NCI-H460 (cell line): ENCODE results near the gene OGG1. TPM values are rescaled to one million over a fixed set of nuclear protein-coding genes. Genes with fewer than 3 reads are reported as not detected.

ENCODE experiments used
- DNase-seq: peaks from one replicate; pipeline ENCODE4 v3.0.0-alpha.2; 2016; ENCODE audit warnings: low read depth; ENCODE audit errors: extremely low read depth
- polyA plus RNA-seq: library from polyadenylated mRNA; depleted of rRNA; stranded (reverse); fragments of >200 nt; gene quantifications from 2 replicates; pipeline ENCODE4 v1.2.3, GENCODE V29; 2014; cell fraction: nucleus; rRNA removed
- total RNA-seq: library from RNA; depleted of rRNA; stranded (reverse); fragments of >200 nt; shearing (Covaris generic); gene quantifications from 2 replicates; pipeline ENCODE4 v1.2.3, GENCODE V29; 2014; rRNA removed

The OGG1 gene
- total RNA-seq = 10.1 and 13.9 TPM in 2 replicates
- 13.2 and 23.5 TPM in 2 replicates for polyA plus RNA-seq

DNA sequence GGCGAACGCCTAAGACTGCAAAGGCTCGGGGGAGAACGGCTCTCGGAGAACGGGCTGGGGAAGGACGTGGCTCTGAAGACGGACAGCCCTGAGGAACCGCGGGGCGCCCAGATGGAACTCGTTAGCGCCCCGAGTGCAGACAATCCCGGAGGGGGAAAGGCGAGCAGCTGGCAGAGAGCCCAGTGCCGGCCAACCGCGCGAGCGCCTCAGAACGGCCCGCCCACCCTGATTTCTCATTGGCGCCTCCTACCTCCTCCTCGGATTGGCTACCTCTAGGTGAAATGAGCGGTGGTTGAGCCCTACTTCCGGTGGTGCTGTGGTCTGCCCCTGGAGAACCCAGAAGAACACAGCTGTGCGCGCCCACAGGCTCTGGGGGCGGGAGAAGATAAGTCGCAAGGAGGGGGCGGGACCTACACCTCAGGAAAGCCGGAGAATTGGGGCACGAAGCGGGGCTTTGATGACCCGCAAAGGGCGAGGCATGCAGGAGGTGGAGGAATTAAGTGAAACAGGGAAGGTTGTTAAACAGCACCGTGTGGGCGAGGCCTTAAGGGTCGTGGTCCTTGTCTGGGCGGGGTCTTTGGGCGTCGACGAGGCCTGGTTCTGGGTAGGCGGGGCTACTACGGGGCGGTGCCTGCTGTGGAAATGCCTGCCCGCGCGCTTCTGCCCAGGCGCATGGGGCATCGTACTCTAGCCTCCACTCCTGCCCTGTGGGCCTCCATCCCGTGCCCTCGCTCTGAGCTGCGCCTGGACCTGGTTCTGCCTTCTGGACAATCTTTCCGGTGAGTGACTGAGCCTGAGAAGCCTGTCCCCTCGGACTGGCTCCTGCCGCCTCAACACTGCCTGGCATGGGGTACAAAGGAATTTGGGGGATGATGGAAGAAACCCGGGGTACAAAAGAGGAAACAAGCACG, at the start of gene OGG1:
Gene OGG1, plus strand, starts transcription at position 308 of the 911 bp plus-strand sequence. Its CDS starts 335 bp downstream, at position 643.
- DNase-seq = peak; percentile 92

DNA sequence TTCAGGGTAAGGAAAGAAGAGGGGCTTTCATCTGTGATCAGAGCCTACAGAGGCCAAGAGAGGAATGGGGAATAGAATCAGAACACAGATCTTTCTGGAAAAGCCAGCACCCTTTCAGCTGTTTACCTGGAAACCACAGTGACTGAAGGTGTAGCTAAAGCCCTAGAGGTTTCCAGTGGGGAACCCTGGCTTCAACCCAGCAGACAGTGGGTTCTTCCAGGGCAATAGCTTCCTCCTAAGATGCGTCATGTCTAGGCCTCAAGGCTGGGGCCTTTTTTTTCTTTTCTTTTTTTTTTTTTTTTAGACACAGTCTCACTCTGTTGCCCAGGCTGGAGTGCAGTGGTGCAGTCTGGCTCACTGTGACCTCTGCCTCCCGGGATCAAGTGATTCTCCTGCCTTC, 49.2 kb upstream of the OGG1 start:
- no peak for DNase-seq

DNA sequence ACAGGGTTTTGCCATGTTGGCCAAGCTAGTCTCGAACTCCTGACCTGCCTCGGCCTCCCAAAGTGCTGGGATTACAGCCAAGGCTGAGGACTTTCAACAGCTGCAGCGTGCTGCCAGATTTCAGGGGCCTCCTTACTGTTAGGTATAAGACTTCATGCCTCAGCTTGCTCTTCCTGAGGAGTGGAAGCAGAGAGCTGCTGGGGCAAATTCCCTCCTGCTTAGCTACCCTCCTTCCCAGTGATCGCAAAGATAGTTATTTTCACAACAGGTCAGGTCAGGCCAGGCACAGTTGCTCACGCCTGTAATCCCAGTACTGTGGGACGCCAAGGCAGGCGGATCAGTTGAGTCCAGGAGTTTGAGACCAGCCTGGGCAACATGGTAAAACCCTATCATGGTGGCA, 48.7 kb upstream of the OGG1 start:
- no peak for DNase-seq

DNA sequence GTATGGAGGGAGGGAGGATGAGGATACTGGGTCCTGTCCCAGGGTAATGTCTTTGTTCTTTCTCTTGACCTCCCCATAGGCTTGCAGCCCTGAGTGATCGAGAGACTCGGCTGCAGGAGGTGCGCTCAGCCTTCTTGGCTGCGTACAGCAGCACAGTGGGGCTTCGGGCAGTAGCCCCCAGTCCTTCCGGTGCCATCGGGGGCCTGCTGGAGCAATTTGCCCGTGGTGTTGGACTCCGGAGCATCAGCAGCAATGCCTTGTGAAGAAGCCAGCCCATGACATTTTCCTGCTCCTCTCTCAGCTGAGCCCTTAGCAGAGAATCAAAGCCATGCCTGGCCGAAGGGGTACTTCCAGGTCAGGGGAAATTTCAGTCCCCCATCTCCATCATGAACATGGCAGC, 48.0 kb upstream of the OGG1 start:
- DNase-seq = no peak

DNA sequence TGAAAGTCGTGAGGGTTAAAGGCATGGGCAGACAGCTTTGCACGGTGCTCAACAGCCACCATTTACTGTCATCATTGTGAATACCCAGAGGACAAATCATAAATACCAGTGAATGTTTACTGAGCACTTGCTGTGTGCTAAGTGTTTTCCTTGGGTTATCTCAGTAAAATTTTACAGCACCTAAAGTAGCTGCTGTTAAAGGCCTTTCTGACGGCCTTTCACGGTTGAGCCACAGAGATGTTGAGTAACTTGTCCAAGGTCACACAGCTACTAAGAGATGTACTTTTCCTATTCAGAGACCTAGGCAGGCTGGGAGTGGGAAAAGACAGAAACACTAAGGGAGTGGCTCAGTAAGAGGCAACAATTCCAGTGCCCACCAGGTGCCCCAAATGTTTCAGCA, 46.5 kb upstream of the OGG1 start:
- DNase-seq = no peak

DNA sequence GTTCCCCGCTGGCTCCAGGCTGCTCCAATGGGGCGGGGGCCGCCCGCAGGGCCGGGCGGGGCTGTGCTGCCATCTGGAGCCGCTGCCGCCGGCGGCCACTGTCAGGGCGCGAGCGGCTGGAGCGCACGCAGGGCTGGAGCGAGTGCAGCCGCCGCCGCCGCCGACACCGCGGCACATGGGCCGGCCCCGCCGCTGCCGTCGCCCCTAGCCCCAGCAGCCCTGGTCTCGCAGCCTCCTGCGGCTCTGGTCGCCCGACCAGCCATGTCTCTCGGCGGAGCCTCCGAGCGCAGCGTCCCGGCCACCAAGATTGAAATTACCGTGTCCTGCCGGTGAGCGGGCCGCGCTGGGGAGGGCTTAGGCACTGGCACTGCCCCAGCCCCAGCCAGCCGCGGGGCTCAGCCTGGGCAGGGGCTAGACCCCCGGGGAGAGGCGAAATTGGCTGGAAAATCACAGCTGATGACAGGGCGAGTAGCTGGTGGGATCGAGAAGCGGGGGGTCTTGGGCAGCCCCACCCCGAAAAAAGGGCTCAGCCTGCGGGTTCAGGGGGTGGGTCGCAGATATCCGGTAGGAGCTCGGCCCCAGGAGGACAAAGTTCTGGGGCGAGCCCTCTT, 45.9 kb upstream of the OGG1 start, which contains the start of gene CPNE9:
Gene CPNE9, plus strand, starts transcription at position 98 of the 611 bp plus-strand sequence. Its CDS starts 164 bp downstream, at position 262.
- no peak for DNase-seq

DNA sequence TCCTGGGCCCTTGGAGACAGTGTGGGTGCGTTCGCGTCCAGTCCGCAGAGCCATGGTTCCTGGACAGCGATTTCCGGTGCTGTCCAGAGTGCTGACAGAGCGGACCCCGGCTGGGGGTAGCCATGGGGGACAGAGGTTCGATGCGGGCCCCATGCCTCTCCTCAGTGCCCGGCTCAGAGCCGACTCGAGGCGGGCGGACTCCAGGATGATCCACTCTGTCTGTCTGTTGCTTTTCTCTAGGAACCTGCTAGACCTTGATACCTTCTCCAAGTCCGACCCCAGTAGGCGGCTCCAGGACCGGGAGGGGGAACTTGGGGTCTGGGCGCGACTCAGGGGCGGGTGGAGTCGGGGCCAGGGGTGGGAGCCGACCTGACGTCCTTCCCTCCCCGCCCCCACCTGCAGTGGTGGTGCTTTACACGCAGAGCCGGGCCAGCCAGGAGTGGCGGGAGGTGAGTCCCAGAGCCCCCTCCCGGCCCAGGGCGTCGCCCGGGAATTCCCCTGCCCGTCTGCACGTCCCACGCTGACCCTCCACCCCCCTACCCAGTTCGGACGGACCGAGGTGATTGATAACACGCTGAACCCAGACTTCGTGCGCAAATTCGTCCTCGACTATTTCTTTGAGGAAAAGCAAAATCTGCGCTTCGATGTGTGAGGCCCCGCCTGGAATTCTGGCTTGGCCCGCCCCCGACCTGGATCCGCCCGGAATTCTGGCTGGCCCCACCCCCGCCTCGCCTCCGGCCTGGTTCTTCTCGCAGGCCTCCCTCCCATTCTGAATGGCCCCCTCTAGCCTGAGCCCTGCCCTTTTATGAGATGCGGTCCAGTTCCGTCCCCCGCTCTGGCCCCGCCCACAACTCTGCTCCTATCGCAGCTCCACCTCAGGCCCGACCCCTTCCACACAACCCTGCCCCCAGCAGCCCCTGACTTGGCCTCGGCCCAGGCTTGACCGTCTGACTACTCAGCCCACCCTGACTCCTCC, 45.1 kb upstream of the OGG1 start:
- DNase-seq = no peak

DNA sequence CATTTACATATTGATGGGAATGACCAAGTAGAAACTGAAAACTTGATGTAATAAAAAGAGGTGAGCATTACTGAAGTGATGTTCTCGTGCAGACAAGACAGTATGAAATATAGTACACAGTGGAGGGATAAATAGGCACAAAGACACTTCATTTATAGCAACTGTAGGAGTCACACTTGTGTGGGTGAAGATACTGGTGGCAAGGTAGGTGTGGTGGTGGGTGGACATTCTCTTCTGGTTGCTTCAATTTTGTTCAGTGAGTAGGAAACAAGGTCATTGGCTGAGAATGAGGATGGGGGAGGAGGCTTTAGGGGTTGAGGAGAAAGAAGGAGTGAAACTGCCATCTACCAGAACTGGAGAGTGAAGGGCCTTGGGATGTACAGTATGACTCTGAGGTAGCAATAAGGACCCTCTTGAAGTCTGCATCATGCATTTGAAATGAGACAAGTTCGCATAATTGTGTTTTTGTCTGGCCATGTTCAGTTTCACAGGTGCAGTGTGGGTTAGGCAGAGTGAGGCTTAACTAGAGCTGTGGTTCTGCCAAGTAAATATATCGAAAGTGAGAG, 39.5 kb upstream of the OGG1 start:
- DNase-seq = no peak

DNA sequence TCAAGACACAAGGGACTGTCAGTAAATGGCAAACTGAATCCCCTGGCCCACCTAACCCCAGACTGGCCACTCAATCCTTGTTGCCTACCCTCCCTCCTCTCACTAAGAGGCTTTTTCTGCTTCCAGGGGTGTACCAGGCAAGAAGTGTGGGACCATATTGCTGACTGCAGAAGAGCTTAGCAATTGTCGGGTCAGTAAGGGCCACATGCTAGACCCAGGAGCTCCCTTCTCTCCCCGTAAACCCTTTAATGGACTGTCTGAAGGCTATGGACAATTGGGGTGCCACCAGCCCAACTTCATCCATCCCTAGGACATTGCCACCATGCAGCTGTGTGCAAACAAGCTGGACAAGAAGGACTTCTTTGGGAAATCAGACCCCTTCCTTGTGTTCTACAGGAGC, 37.3 kb upstream of the OGG1 start:
- DNase-seq = no peak

DNA sequence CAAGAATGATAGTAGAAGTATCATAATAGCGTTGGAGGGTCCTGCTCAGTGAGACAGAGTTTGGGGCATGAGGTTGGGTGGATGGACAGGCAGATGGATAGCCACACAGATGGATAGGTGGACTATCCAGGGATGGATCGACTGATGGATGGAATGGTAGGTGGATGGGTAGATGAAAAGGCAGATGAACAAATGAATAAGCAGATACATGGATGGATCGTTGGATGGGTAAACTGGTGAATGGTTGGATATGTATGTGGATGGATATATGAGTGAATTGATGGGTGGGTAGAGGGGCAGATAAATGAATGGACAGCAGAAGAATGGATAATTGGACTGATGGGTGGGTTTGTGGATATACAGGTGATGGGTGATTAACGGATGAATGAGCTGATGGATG, 36.6 kb upstream of the OGG1 start:
- DNase-seq = no peak

DNA sequence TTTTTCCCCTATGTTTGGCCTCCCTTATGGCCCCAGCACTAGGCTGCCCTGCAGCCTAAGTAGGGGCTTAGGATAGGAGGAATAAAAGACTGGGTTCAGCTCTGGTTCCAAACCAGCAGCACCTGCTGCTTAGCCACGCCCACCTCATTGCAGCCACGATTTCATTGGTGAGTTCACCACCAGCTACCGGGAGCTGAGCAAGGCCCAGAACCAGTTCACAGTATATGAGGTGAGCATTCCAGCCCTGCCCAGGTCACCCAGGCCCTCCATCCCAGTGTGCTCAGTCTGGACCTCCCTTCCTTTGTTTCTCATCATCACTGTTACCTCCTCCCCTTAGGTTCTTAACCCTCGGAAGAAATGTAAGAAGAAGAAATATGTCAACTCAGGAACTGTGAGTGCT, 34.6 kb upstream of the OGG1 start:
- DNase-seq = no peak

DNA sequence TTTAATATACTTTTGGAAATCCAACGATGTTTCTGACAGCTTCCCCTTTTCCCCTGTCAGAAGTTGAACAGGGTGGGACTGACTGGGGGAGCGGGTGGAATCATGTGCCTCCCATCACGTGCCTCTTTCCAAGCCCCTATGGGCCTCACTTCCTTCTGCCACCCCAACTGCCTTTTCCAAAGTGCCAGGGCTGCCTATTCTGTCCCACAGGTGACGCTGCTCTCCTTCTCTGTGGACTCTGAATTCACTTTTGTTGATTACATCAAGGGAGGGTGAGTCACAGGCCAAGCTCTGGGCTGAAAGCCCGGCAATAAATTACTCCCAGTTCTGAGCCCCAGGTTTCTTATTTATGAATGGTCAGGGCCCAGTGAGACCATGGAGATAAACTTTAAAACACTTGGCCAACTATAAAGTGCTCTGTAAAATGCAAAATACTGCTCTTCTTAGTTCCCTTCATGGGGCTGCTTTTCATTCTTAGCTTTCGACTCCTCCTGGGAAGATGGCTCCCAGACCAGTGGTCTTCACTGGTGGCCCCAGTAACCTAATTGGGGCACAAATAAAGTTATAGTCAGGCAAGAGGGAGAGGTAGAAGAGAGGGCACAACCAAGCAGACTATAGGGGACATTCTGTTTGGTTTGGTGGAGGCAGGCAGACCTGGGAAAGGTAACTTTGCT, 33.9 kb upstream of the OGG1 start:
- peak; percentile 74 for DNase-seq

DNA sequence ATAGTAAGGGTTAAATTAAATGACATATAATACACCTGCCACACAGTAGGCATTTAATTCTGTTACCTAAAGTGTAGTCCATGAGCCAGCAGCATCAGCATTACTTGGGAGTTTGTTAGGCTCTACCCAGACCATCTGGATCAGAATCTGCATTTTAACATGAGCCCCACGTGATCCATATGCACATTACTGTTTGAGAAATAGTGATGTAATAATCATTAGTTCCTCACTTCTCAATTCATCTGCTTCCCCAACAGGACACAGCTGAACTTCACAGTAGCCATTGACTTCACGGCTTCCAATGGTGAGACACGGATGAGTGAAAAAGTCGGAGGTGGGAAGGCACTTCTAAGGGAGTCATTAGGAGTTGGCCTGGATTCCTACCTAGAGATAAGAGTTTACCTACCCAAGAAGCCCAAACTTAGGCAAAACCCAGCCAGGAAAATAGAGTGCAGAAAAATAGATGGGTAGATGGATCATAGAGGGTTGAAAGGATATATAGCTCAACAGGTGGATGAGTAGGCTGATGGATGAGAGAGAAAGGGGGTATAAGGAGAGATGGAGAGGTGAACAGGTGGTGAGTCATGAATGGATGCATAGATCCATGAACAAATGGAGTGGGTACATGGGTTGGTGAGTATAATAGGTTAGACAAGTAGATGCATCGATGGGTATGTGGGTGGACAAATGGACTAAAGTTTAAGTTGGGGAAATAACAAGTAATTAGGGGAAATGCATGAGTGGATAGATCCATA, 32.8 kb upstream of the OGG1 start:
- DNase-seq = no peak

DNA sequence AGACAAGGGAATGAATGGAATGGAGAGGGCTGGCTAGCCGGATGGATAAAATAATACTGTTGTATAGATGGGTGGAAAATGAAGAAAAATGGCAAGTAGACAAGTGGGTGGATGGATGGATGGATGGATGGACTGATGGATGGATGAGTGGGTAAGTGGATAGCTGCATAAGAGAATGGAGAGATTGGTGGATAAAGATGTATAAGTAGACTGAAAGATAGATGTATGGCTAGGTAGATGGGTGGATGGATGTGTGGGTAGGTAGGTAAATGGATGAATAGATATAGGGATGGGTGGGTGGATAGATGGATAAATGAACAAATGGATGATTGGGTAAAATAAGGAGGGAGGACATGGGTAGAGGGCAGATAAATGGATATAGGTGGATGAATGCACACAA, 32.2 kb upstream of the OGG1 start:
- no peak for DNase-seq

DNA sequence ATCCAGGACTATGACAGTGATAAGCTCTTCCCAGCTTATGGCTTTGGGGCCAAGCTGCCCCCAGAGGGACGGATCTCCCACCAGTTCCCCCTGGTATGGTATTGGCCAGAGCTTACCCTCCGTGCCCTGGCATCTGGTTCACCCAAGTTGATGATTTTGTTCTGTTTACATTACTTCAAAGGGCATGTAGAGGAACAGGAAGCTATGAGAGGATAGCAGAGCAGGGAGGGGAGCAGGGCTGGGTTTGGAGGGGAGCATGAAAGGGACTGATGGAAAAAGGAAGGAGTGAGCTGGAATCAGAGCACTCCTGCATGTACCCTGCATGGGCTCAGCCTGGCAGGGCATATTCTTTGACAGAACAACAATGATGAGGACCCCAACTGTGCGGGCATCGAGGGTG, 31.6 kb upstream of the OGG1 start:
- DNase-seq = no peak

DNA sequence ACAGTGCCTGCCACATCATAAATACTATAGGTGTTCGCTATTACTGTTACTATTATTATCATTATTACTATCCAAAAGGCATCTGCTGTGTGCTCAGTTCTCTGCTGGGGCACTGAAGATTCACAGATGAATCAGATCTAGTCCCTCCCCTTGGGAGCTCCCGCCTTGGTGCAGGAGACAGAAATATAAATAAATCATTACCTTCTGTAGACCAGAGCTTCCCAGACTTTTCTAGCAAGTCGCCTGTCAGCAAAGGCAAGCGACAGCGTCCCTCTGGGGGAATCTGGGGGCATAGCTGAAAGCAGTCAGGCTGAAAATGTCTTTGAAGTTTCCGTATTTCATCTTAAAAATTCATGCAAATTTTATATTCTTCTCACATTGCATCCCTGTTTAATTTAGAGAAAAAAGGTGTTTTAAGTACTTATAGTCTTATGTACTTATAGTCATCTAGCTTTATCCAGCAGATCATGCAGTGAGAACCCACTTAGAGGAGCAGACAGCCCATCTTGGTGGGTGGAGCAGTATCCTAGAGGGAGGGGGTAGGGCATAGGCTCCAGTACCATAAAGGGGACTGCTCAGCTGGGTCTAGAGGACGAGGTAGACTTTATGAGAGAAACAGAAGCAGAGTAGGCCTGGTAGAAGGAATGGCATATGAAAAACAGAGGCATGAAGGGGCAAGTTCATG, 28.6 kb upstream of the OGG1 start:
- no peak for DNase-seq

DNA sequence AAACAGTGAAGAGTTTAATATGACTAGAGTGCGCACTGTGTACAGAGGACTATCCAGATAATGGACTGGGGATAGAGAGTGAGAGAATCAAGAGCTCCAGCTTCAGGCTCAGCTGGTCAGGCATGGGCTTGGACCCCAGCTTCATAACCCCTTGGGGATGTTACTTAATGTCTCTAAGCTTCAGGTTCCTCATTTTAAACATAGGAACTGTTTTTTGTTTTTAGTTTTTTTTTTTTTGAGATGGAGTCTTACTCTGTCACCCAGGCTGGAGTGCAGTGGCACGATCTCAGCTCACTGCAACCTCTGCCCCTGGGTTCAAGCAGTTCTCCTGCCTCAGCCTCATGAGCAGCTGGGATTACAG, 28.1 kb upstream of the OGG1 start:
- DNase-seq = no peak

DNA sequence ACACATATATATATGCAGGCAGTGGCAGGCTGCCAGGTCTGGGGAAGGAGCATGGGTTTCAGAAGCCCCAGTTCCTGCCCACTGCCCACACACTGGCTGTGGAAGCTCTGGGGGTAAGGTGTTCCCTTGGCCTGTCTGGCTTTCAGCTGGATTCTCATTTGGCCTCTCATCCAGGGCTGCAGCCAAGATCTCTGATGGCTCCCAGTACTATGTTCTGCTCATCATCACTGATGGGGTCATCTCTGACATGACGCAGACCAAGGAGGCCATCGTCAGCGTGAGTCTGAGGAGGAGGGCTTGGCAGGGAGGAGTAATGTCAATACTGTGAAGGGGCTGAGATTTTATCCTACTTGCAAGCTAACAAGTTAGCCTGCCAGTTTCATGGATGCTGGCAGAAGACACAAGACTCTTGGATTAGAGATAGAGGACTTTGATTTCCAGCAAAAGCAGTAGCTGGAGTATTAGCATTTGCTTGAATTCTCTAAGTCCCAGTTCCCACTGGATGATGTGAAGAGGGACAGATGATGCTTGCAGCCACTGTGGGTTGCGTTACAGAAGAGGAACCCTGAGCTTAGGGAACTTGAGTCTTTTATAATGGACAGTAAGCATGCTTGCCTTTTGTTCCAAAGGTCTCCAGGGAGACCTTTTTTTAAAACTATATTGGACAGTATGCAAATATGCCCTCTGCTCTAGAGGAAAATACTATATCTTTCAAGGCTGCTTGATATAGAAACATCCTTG, 23.8 kb upstream of the OGG1 start:
- no peak for DNase-seq
